ENCODE results near the gene ERC1. TPM values are rescaled to one million over a fixed set of nuclear protein-coding genes. Genes with fewer than 3 reads are reported as not detected.

The ERC1 gene
- total RNA-seq, 1 donor from 2014 or later: 40.1 TPM

DNA sequence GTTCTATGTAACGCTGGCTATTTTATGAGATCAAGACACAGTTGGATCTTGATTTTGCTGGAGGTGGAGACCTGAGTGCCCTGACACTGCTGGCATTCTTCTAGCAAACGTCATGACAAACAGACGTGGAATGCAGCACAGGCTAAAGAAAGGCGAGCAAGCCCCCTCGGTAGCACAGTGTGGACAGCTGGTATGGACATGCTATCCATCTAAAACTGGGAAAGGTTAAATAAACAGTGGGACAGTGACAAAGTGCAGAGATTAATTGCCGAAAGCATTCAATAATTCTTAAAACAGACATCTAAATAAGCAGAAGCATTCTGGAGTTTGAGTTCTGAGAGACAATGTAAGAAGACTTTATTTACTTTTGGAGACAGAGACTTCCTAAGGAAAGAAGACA lies 366.1 kb downstream of the ERC1 start:
- DNase-seq: no peak

DNA sequence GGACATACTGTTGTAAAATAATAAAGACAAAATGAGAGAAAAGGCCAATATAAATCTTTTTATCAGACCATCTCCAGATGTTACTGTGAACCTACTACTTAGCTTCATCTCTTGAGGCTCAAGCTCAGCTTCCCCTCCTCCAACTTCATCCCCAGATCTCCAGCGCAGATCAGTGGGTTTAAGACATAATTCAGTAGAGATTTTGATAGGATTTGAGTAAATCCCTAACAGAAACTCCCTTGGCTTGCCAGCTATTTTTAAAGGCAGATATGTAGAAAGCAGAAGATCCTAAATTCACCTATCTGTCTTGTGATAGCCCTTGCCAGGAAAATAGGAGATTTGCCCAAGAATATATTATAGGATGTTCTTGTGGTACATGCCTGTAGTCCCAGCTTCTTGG lies 366.7 kb downstream of the ERC1 start:
- no peak for DNase-seq

DNA sequence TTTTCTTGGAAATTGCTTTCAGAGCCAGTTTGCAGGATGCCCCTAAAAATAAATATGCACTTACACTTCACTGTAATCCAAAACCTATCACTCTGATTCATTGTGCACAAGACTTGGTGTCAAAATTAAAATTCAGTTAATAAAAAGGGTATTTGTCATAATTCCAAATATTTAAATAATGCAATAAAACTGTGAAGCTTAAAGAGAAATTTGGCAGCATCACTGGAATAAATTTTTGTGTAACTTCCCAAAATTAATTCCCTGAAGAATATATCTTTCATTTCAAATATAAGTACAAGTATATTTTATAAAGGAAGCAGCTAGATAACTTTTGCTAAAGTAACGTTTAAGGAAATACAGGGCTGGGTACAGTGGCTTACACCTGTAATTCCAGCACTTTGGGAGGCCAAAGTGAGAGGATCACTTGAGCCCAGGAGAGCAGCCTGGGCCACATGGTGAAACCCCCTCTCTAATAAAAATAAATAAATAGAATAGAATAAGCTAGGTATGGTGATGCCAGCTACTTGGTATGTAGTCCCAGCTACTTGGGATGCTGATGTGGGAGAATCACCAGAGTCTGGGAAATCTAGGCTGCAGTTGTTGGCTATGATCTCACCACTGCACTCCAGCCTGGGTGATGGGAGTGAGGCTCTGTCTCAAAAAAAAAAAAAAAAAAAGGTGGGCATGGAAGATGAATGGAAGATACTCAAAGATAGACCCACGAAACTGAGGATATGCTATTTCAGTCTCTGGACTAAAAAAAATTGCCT lies 369.6 kb downstream of the ERC1 start:
- no peak for DNase-seq

DNA sequence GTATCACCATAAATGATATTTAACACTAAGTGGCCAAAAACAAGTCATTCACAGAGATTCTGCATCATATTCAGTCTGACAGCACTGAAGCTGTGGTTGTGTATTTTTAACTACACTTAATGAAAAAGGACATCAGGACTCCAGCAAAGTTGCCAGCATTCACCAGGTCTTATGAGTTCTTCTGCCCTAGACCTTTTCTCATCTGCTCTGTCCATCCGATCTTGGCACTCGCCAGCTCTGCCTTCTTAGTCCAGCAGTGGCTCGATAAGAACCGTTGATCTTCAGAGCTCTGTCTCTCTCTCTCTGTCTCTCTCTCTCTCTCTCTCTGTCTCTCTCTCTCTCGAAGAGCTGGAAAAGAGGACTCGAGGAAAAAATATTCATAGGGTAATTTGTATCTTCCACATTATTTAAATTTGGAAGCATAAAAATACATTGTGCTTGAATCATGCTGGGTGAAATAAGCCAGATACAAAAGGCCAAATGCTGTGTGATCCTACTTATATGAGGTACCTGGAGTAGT lies 371.2 kb downstream of the ERC1 start:
- no peak for DNase-seq

DNA sequence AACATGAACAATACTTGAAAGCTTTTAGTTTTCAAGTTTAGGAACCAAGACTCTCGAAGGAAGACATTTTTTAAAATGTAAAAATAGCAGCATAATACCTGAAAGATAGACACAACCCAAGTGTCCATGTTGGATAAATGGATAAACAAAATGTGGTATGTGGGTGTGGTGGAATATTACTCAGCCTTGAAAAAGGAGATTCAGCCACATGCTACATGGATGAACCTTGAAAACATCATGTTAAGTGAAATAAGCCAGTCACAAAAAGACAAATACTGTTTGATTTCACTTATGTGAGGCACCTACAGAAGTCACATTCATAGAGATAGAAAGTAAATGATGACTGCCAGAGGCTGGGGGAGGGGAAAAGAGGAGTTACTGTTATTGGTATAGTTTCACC lies 374.7 kb downstream of the ERC1 start:
- no peak for DNase-seq

DNA sequence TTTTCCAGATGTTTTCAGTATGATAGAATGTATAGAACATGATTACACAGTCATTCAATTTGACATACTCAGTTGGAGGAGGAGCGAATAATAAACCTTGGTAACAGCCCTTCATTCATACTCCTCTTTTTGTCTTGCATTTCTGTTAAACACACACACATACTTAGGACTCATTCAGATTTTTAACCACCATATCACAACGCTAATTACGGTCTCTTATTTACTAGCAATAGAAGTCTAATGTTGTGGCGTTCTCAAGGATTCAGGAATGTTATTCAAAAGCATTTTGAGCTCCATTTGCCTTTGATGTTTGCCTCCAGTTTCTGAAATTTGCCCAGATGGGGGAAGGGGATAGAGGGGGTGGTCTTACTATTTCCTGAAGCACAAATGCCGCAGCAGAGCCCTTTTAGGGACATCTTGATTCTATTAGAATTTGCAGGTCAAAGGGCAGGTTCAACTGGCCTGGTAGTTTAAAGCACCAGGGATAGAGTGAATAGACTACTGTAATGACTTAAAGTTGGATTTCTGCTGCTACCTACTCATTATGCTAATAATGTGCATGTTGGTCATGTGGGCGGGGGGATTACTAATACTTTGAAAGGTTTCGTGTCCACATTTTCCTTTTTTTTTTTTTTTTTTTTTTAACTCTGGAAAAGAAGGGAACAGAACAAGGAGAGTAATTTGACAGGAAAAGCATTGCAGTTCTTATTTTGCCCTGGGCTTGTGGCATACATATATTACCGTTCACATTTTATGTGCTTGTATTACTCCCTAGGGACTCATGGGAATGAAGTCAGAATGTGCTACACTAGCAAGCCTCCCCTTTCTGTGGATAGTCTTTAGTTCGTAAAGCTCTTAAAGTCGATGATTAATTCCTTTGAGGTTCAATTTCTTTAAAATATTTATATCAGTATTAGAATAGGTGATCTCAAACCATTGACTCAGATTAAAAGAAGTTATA lies 376.6 kb downstream of the ERC1 start:
- DNase-seq: no peak

DNA sequence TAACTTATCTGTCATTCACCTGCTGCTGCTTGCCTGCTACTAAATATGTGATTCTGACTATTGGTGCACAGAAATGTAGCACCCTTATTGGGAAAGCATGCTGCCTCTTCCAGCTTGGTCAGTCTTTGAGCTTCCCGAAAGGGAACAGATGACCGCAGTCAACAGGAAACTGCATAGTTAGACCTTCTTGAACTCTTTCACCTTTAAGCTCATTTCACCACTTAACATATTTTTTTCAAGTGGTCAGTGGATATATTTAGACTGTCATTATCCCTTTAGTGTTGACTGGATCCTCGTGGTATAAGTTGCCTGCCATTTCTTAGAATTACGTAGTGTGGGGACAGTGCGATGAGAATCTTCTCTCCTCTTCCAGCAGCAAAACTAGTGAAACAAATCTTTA lies 378.4 kb downstream of the ERC1 start:
- DNase-seq: no peak

DNA sequence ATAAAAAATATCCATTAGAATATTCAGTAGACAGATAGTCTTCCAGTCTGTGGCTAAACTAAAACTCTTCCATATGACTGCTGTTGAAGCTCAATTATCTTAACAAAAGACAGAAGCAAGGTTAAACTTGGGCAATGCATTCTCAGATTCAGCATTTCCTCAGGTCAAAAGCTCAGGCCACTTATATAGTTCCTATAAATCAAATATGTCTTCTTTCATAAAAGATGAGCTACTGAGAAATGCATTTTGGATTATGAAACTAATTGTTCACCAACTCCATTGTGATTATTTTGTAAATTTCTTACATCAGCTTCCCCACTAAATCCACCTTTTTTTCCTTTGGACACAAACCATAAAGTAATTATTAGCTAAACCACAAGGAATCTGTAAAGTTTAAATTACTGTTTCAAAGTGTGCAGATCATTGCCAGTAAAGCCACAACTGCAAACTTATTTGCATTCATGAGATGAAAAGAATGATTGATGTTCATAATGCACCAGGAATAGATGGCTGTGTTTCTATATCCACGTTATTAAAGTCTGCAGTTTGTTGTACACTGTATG lies 379.0 kb downstream of the ERC1 start:
- no peak for DNase-seq

DNA sequence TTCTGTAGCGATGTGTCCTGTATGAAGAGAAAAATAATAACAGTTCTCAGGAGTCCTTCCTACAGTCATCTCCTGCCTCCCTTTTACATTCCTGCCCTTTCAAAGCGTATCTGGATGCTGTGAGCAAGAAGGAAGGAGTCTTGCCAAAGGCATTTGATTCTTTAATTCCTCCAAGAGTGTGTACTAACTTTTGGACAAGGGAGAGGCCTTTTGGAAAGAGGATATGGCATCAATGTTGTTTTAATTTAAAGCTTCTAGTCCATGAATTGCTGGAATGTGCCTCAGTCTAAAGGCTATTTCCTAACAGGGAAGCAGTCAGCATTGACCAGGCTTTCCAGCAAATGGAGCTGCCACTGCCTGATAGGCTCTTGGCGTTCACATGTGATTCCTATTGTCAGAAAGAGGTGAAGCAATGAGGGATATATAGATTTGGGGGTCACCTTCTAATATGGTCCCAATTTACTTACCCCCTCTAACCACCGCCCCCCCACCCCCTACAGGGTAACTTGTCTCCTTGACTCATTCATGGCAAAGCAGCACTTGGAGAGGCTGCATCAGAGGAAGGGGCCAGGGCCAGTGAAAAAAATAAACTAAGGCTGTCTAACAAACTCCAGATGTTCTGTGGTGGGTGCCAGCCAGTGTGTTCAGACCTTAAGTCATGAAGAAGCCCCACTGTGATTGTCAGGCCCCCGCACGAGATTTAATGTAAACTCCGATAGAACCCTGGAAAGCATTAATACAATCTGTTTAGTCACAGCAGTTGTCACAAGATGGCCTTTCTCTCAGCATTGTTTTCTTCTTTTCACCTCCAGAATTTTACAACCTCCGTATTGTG lies 383.1 kb downstream of the ERC1 start:
- peak; percentile 95 for DNase-seq

DNA sequence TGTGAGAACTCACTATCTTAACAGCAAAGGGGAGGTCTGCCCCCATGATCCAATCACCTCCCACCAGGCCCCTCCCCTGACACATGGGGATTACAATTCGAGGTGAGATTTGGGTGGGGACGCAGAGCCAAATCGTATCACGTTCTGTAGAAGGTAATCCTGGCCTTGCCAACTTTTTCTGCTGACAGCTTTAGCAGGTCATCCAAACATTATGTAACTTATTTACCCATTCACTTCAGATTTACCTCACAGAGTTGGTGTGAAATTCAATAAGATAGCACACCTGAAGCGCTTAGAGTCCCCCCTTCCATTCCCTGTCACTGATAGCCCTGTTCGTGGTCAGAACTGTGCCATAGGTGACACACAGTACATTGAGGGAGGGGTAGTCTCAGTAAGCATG lies 384.3 kb downstream of the ERC1 start:
- no peak for DNase-seq

DNA sequence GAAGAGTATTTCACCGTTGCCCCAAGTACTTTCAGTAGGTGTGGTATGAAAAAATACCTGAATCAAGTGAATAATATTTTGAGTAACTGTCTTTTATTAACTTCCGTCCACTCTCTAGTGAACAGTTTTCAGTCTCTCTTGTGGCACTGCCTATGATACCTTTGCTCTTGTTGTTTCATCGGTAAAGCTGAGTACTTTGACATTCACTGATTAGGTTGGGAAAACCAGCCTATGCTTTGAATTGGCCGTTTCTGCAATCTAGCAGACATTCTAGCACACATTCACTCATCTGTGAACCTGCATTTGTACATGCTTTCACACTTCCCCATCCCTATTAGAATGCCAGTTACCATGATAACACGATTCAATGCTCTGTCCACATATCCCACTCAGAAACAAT lies 386.1 kb downstream of the ERC1 start:
- DNase-seq: no peak

DNA sequence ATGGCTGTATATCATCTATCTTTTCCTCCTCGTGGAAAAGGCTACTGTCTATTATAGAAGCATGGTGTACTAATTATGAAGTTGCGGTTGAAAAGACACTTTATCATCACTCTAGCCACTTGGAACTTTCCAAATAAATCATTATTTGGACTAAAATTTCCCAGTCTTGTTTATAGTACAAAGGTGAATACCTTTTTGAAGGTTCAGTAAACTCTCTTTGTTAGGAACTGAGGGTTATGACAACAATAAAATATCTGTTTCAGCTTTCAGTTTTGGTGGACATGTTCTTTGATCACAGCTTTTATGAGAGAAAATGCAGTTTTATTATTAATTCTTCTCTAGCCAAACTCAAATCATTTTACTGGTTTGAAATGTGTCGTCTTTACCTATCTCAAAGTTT lies 386.7 kb downstream of the ERC1 start:
- DNase-seq: no peak

DNA sequence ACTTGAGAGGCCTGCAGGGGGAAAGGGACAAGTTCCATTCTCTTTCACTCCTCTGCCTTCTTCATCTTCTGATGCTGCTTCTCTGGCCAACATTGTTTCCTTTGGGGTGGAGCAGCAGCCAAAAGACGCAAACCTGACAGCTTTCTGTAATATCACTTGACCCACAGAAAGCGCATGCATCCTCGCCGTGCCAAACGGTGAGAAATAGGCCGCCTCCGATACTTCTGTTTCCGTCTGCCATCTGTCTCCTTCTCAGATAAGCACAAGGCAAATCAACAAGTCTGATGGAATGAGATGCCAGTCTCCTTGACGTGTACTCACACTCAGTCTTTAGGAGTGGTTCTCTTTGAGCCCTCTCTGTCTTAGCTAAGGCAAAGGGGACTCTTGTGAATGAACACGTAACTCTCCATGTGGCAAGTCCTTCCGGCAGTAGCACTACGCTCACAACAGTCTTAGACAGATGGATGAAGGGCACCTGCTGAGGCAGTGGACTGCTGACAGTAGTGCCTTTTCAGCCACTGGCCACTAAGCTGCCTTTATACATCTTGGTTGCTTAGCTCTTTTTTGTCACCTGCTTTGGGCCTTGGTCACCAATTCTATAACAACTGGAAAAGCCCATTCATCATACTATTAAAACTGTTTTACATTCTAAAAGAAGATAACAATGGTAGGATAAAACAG lies 389.3 kb downstream of the ERC1 start:
- DNase-seq: no peak

DNA sequence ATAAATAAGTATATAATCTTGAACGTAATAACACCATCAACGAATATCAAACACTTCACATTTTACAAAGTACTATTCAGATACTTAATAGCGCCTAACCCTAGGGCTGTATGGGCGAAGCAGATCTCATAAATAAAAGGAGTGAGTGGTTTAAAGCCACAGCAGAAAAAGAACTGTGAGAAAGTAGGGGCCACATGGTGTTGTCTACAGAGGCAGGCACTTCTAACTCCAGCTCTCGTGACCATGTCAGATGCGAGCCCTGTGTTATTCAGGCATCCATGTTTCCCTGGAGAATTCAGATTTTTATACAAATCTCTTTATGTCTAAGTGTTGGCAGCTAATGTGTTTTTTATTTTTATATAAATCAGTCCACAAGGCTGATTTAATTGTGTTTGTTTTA lies 391.1 kb downstream of the ERC1 start:
- no peak for DNase-seq

DNA sequence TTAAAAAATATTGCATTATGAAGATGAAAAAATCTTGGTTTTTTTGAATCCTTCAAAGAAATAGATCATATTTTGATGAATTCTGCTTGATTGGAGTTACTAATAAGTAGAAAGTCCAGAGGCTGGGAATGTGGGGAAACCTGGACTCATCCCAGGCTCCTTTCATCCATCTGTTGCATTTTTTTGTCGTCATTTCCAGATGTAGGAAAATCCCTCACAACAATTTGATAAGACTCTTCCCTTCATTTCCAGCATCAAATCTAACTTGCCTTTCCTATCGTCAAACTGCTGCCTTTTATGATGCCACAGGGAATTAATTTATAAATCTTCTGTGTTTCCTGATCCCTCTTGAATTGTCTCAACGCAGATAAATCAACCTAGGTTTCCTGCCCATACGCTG lies 391.8 kb downstream of the ERC1 start:
- DNase-seq: no peak

DNA sequence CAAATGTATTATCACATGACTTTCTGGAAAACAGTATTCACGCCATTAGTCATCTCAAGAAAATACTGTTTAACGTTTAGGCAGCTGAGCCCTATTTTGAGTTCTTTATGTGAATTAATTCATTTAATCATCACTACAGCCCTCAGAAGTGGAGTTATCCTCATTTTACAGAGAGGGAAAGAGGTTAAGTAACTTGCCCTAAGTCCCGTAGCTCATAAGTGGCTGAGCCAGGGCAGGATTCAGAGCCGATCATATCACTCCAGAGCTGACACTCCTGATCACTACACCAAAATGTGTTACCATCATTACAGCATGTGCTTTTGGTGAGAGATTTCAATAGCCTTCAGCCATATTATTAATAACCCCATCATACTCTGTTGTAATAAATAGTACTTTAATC lies 392.7 kb downstream of the ERC1 start:
- DNase-seq: no peak

DNA sequence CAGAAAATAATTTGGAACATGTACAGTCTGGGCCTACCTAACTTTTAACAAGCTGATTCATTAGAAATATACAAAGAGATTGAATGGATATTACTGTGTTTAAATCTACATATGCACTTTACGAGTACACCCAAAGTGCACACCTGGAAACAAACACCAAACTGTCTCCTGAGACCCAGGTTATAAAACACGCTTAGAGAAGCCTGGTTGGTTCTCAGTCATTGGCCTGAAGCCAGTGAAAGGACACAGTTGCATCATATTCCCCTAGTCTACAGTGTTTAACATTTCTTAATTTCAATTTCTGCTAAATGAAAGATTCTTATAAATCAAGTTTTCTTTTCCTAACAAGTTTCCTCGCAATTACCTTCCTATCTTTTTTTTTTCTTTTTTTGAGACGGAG lies 393.9 kb downstream of the ERC1 start:
- DNase-seq: no peak

DNA sequence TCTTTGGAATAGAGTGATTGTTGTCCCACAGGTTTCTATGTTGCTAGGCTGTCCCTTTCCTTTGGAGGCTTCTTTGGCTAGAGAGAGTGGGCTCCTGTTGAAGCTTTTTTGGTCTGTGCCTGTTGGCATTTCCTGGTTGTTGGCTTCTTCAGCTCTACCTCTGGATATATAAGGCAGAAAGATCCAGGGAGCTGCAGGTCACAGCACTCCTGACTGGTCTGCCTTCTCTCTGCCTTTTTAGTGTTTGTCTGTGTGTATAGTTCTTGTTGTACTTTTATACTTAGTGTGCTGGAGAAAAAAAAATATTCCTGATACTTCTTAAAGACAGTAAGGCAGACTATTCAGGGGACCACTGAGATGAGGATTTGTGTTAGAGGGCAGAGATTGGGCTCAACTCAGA lies 400.7 kb downstream of the ERC1 start:
- DNase-seq: no peak

DNA sequence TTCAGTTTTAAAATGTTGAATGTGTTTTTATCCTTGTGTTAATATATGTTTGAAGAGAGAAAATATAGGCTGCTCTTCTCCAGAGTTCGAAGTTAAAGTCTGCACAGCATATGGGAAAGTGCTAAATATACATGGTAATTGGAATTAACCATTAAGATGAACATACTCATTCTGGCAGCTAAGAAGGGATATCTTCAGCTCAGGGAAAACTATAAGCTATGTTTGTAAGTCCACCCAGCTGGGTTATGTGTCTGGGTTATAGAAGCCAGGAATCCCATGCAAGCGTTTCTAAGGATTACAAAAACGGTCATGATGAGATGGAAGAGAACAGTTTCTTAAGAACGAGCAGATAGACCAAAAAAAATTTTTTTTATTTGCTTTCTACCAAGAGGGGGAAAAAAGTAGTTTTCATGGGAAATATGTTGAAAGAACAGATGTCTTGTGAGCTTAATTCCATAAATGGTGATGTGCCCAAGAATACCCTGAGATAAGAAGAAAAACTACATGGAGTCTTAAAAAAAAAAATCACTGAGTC lies 404.5 kb downstream of the ERC1 start:
- DNase-seq: no peak

DNA sequence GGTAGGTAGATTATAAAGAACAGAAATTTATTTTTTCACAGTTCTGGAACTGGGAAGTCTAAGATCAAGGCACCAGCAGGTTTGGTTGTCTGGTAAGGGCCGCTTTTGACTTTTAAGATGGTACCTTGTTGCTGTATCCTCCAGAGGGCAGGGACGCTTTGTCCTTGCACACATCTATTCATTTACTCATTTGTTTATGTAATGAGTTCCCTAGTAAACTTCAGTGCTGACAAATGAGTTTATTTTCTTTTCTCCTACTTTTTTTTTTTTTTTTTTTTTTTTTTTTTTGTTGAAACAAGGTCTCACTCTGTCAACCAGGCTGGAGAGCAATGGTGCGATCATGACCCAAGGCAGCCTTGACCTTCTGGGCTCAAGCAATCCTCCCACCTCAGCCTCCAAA lies 407.6 kb downstream of the ERC1 start:
- no peak for DNase-seq

DNA sequence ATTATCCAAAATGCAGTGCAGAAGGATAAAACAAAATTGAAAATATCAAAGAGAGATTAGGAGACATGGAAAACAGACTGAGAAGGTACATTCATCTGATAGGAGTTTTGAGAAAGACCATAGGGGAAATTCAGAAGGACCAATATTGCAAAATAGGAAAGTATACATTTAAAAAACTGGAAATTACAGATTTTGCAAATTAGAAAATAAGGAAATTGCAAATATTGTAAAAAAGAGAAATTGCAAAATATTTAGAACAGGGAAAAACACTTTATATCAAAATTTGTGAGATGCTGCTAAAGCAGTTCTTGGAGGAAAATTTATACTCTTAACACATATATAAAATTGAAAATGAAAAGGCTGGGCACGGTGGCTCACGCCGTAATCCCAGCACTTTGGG lies 410.9 kb downstream of the ERC1 start:
- DNase-seq: no peak

Measured in skin of body (tissue), 2 donors.